ENCODE data around the gene KMT2B. TPM values are rescaled to one million over a fixed set of nuclear protein-coding genes. Genes with fewer than 3 reads are reported as not detected.

The KMT2B gene, protein sequence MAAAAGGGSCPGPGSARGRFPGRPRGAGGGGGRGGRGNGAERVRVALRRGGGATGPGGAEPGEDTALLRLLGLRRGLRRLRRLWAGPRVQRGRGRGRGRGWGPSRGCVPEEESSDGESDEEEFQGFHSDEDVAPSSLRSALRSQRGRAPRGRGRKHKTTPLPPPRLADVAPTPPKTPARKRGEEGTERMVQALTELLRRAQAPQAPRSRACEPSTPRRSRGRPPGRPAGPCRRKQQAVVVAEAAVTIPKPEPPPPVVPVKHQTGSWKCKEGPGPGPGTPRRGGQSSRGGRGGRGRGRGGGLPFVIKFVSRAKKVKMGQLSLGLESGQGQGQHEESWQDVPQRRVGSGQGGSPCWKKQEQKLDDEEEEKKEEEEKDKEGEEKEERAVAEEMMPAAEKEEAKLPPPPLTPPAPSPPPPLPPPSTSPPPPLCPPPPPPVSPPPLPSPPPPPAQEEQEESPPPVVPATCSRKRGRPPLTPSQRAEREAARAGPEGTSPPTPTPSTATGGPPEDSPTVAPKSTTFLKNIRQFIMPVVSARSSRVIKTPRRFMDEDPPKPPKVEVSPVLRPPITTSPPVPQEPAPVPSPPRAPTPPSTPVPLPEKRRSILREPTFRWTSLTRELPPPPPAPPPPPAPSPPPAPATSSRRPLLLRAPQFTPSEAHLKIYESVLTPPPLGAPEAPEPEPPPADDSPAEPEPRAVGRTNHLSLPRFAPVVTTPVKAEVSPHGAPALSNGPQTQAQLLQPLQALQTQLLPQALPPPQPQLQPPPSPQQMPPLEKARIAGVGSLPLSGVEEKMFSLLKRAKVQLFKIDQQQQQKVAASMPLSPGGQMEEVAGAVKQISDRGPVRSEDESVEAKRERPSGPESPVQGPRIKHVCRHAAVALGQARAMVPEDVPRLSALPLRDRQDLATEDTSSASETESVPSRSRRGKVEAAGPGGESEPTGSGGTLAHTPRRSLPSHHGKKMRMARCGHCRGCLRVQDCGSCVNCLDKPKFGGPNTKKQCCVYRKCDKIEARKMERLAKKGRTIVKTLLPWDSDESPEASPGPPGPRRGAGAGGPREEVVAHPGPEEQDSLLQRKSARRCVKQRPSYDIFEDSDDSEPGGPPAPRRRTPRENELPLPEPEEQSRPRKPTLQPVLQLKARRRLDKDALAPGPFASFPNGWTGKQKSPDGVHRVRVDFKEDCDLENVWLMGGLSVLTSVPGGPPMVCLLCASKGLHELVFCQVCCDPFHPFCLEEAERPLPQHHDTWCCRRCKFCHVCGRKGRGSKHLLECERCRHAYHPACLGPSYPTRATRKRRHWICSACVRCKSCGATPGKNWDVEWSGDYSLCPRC (N-terminal part only)
- 9.7 and 14.5 TPM in 2 replicates for total RNA-seq

DNA sequence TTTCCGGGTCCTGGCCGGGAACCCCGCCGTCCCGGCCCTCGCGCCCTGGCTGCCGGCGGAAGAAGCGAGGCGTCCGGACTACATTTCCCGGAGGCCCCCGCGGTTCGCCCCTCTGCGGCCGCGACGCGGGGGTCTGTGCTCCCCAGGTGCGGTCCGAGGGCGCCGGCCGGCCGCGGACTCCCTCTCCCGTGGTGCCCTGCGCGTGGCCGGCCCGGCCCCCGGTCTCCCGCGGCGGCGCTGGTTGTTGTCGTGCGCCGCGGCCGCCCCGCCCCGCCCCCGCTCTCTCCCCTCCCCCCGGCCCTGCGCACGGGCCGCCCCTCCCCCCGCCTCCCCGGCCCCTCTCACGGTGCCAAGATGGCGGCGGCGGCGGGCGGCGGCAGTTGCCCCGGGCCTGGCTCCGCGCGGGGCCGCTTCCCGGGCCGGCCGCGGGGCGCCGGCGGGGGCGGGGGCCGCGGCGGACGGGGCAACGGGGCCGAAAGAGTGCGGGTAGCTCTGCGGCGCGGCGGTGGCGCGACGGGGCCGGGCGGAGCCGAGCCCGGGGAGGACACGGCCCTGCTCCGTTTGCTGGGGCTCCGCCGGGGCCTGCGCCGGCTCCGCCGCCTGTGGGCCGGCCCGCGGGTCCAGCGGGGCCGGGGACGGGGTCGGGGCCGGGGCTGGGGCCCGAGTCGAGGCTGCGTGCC lies at the start of gene KMT2B:
KMT2B (plus strand) TSS at position 339 of the 680 bp plus-strand sequence; CDS start at position 355, 16 bp downstream.

DNA sequence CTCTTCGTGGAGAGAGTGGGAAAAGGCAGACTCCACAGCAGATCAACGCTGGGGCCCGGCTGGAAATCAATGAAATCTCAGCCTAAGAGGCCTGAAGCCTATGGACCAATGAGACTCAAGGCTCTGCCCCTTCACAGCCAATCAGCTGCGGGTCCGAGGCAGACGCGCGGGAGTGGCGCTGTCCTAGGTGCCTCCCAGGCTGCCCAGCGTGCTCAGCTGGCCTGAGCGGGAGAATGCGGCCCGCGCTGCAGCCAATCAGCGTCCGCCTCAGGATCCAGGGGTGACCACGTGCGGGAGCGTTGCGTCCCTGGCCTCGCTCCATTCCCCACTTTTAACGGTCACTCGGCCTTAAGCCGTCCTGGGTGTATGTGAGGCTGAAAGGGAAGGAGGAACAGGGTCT lies 13.6 kb upstream of the KMT2B start, which contains the start of gene ZBTB32:
ZBTB32 (plus strand) TSS at position 341 of the 400 bp plus-strand sequence. CDS start 10,069 bp downstream, outside the sequence.

DNA sequence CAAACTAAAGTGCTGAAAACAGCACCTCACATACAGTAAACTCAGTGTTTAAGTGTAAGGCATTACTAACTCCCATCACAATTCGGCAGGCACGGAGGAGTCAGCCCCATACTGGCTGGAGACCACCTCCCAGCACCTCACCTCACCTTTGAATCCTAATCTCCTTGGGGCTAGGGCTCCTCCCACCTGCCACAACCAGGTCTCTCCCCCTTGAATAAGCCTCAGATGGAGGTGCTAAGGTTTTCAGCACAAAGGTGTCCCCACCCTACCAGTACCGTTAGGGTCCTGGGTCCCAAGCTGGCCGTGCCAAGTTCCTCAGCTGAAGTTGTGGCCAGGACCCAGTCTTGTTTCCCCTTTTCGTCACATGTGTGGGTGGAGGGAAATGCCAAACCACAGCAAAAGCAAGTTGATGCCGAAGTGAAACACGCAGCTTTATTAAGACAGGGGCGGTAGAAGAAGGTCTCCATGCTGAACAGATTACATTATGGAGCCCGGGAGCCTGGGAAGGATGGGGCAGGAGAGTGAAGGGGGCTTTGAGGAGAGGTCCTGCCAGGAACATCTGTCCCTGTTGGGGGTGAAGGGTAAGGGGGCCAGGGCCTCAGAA lies 24.4 kb downstream of the KMT2B start, which contains the start of gene IGFLR1:
IGFLR1 (minus strand) TSS at position 332 of the 604 bp plus-strand sequence. CDS start 1,272 bp downstream, outside the sequence.

DNA sequence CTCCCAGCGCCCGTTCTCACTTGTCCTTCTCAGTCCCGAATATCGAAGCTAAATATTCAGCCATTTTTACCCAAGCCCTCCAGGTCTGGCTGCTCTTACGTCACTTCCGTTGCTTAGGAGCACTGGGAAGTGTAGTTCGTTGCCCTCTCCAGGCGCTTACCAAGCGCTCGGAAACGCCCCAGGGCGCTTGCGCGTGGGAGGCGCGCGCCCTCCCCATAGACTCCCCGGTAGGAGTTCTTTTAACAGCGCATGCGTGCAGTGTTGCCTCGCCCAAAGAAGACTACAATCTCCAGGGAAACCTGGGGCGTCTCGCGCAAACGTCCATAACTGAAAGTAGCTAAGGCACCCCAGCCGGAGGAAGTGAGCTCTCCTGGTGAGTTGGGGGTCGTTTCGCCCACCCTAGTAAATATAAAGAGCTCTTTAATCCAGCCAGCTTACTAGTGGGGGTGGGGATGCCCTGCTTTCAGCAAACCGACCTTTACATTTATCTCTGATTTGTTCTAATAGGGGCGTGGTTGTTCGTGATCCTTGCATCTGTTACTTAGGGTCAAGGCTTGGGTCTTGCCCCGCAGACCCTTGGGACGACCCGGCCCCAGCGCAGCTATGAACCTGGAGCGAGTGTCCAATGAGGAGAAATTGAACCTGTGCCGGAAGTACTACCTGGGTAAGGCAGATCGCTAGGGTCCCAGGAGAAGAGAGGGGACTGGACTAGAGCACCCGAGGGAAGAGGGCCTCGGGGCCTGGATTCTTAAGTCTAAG lies 27.7 kb downstream of the KMT2B start, which contains the start of the genes PSENEN and U2AF1L4:
PSENEN (plus strand) TSS at position 324 of the 759 bp plus-strand sequence; CDS start at position 604, 280 bp downstream.
U2AF1L4 (minus strand) TSS at position 91 of the 759 bp plus-strand sequence; CDS start at position 64, 27 bp downstream.

DNA sequence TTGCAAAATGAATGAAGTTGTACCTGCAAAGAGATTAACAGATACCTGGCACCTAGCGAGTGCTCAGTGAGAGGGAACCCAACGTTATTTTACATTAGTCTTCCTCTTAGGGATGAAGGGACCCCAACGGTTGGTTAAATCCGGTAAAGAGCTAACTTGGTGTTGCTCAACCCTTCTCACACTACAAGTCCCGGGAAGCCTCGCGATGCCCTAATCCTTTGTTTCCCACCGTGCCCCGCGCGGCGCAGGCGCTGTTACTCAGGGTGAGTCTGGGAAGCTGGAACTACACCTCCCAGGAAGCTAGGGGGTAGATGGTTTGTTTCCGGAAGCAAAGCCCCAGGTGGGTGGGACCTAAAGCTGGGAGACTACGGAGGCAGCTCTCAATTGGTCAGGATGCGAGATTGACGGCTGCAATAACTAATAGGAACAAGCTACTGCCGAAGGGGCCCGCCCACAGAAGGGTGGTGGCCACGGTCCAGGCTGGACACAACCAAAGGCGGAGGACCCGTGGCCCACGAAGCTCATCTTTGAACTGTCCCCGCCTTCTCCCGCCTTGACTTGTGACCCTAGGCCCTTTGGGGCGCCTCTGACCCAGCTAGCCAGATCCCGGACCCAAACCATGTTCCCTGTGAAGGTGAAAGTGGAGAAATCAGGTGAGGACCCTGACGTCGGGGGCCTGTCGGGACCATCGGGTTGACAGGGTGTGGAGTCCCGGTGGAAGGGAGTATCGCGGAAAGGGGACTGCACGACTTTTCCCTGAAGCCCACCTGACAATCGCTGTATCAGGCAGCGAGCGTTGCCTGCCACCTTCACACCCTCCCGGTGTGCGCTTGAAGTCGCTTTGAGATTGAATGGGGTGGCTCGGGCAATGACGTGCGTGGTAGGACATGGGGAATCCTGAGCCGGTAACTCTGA lies 30.6 kb downstream of the KMT2B start, which contains the start of gene LIN37:
LIN37 (plus strand) TSS at position 471 of the 915 bp plus-strand sequence; CDS start at position 620, 149 bp downstream.

DNA sequence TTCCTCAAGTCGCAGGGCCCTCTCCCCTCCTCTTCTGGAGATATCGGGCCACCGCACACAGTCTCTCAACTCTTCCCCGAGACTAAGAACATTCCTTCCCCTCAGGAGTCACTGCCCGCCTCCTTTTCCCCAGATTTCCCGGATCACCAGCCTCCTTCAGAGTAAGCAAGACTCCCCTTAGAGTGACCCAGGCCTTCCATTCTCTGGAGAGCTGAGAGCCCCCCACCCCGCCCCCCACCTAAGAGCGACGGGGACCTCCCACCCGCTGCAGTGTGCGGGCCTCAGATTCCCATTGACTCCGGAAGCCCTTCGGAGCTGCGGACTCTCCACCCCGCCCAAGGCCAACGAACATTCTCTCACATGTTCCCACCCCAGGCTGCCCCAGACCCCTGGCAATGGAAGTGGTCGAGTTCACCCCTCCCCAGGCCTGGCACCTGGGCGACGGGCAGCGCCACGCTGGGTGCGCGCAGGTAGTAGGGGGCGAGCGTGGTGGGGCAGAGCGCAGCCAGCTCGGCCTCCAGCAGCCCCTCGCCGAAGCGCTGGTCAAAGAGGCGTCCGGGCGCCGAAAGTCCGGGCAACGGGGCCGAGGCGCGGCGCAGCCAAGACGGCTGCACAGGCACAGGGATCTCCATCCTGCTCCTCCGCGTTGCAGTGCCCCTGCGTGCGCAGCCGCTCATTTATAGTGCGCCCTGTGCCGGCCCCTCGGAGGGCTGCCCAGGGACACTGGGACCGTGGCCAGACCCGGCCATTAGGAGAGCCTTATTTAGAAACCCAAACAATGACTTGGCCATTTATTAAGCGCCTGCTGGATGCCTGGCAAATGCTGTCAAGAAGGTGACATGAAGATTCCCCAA lies 38.8 kb downstream of the KMT2B start, which contains the start of gene HSPB6:
HSPB6 (minus strand) TSS at position 653 of the 854 bp plus-strand sequence; CDS start at position 632, 21 bp downstream.

DNA sequence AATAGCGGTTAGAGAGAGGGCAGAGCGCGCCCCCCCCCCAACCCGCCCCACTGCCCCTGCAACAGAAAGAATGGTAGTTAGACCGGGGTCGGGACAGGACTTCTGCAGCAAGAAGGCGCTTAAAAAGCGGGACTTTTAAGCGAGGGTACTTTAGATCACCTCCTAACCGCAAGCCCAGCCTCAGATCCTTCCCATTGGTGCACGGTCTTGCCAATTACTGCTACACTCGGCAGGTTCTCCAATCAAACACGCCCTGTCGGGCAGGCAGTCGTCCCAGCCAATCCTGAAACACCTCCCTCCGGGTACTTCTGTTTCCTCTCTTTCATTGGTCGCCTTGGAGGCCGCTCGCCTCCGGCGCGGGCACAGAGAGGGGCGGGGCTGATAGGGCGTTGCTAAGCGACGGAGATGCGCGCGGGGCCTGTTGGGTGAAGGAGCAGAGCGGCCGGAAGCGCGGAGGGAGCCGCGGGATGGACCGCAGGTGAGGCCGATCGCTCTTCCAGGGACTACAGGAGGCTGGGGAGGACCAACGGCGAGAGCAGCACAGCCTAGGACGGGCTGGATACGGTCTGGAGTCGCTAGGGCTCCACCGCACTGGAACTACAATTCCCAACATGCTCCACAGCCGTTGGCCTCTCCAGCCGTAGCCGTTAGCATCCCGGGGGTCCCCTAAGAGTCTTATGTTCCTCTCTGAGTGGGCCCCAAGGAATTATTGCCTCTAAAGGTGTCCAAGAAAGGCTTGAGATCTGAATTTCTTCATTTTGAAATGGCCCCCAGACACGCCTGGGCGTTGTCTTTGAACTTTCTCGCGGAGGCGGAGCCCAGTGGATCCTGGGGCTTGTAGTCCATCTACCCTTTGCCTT lies 40.2 kb downstream of the KMT2B start, which contains the start of gene PROSER3:
PROSER3 (plus strand) TSS at position 428 of the 860 bp plus-strand sequence; CDS start at position 468, 40 bp downstream.

DNA sequence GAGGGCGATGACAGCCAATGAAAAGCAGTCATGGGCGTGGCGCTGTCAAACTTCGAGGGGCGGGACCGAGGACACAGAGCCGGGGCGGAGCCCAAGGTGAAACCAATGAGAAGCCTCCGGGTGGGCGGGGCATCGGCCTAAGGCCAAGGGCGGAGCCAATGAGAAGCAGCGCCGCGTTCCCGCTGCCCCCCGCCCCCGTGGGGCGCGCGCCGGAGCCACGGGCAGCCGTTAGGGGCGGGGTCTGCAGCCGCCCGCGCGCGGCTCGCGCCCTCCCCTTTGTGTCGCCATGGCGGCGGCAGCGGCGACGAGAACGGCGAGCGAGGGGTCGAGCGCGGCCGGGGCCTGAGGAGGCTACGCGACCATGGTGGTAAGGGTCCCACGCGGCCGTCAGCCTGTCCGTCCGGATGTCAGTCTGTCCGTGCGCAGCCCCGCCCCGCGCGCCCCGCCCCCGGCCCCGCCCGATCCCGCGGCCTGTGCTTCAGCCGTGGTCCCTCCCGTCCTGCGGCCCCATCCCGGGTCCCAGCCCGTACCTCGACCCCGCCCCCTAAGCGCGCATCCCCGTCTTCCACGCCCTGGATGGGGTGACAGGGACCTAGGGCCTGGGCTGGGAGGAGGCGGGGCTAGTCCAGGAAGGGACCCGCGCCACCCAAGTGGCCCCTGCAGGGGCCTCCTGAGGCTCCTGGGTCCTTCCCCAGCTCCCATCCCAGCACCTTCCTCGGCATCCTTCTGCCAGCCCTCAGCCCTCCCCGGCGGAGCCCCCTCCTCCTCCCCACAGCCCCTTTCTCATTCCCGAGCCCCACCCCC lies 57.7 kb downstream of the KMT2B start, which contains the start of gene ARHGAP33:
ARHGAP33 (plus strand) TSS at position 267 of the 804 bp plus-strand sequence; CDS start at position 362, 95 bp downstream.

Other genes starting within 250 kb of the KMT2B start
- gene KRTDAP, start 227.5 kb upstream of the KMT2B start, total RNA-seq, result not detected in 2 replicates
- gene DMKN, start 204.4 kb upstream of the KMT2B start, total RNA-seq, result 19.2 and 24.3 TPM in 2 replicates
- gene SBSN, start 189.7 kb upstream of the KMT2B start, total RNA-seq, result not detected in 2 replicates
- gene GAPDHS, start 184.5 kb upstream of the KMT2B start, total RNA-seq, result not detected in 2 replicates
- gene TMEM147, start 172.4 kb upstream of the KMT2B start, total RNA-seq, result 83.2 and 109 TPM in 2 replicates
- not detected in 2 replicates for gene ATP4A, start 154.3 kb upstream of the KMT2B start, total RNA-seq
- not detected in 2 replicates for gene PMIS2, start 131.8 kb upstream of the KMT2B start, total RNA-seq
- 8.4 and 9.0 TPM in 2 replicates for gene HAUS5, start 105.3 kb upstream of the KMT2B start, total RNA-seq
- gene RBM42, start 89.0 kb upstream of the KMT2B start, total RNA-seq, result 49.5 and 79.6 TPM in 2 replicates
- 0.79 TPM in 1 of 2 replicates, not detected in the other for gene ETV2, start 76.3 kb upstream of the KMT2B start, total RNA-seq
- 268 and 559 TPM in 2 replicates for gene COX6B1, start 69.7 kb upstream of the KMT2B start, total RNA-seq
- gene UPK1A, start 51.5 kb upstream of the KMT2B start, total RNA-seq, result 0.39 TPM in 1 of 2 replicates, not detected in the other
- gene ZBTB32, start 13.4 kb upstream of the KMT2B start, total RNA-seq, result not detected in 2 replicates
- gene IGFLR1, start 24.4 kb downstream of the KMT2B start, total RNA-seq, result 2.0 and 3.5 TPM in 2 replicates
- 12.7 and 18.8 TPM in 2 replicates for gene U2AF1L4, start 27.4 kb downstream of the KMT2B start, total RNA-seq
- 13.7 TPM in 2 replicates for gene PSENEN, start 27.6 kb downstream of the KMT2B start, total RNA-seq
- gene LIN37, start 30.6 kb downstream of the KMT2B start, total RNA-seq, result 41.9 and 45.1 TPM in 2 replicates
- gene HSPB6, start 39.0 kb downstream of the KMT2B start, total RNA-seq, result 4.3 and 22.8 TPM in 2 replicates
- gene PROSER3, start 40.2 kb downstream of the KMT2B start, total RNA-seq, result 20.0 and 28.6 TPM in 2 replicates
- gene ARHGAP33, start 57.6 kb downstream of the KMT2B start, total RNA-seq, result 8.7 and 14.5 TPM in 2 replicates
- gene PRODH2, start 94.8 kb downstream of the KMT2B start, total RNA-seq, result not detected in 2 replicates
- not detected in 2 replicates for gene NPHS1, start 134.5 kb downstream of the KMT2B start, total RNA-seq
- gene KIRREL2, start 138.9 kb downstream of the KMT2B start, total RNA-seq, result 0.39 TPM in 1 of 2 replicates, not detected in the other
- 5.5 and 9.1 TPM in 2 replicates for gene APLP1, start 150.6 kb downstream of the KMT2B start, total RNA-seq
- 5.6 and 16.5 TPM in 2 replicates for gene NFKBID, start 182.5 kb downstream of the KMT2B start, total RNA-seq
- gene HCST, start 184.5 kb downstream of the KMT2B start, total RNA-seq, result 3.1 and 3.5 TPM in 2 replicates
- gene TYROBP, start 190.3 kb downstream of the KMT2B start, total RNA-seq, result not detected in 2 replicates
- 8.6 and 11.6 TPM in 2 replicates for gene LRFN3, start 218.4 kb downstream of the KMT2B start, total RNA-seq